ENCODE measurements around the gene CPLX1.

DNA sequence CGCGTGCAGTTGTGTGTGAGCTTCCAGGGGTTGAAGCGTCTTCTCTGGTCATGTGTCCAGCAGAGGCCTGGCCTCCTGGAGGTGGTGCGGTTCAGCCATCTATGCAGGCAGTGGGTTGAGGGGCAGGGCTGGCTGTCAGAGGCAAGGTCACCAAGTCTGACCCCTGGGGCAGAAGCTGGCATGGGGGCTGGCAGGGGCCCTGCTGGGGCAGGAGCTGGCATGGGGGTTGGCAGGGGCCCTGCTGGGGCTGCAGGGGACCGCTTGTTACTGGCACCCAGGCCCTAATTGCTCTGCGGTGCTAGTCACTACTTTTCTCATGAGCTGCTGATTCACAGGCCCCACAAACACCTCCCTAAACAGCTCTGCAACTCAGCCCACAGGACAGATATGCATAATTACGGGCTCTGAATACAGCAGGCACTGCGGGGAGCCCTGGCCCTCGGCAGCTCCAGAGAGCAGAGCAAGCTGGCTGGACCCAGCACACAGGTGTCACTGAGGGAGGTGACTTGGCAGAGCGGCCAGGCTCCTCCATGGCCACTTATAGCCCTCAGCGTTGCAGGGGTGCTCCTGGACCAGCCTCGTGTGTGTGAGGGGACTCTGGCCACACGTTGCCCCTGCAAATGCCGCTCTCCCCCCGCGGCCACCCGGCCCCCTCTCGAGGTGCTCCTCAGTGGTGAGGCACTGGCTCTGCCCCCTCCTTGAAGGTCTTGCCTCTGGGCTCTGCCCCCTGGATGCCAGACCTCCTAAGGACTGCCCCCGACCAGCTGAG is 32.7 kb downstream of the CPLX1 start:
- TF ChIP-seq, protein P1, sequence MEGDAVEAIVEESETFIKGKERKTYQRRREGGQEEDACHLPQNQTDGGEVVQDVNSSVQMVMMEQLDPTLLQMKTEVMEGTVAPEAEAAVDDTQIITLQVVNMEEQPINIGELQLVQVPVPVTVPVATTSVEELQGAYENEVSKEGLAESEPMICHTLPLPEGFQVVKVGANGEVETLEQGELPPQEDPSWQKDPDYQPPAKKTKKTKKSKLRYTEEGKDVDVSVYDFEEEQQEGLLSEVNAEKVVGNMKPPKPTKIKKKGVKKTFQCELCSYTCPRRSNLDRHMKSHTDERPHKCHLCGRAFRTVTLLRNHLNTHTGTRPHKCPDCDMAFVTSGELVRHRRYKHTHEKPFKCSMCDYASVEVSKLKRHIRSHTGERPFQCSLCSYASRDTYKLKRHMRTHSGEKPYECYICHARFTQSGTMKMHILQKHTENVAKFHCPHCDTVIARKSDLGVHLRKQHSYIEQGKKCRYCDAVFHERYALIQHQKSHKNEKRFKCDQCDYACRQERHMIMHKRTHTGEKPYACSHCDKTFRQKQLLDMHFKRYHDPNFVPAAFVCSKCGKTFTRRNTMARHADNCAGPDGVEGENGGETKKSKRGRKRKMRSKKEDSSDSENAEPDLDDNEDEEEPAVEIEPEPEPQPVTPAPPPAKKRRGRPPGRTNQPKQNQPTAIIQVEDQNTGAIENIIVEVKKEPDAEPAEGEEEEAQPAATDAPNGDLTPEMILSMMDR (conservative IDR thresholded peaks at IDR 0.05) = no peak
- no peak for TF ChIP-seq EZH2 (IDR thresholded peaks at IDR 0.05; ENCODE audit: low read depth)

Data from PC-9 (cell line).